ENCODE data around the gene USH2A.

USH2A gene

GRCh38 chr1:216238844-216239243 is 184.4 kb downstream of the USH2A start:
- Histone ChIP-seq H3K4me2 (ENCODE audit: low read depth, low read length, poor library complexity, severe bottlenecking) (no peak overlapping the region), H3K4me3 (ENCODE audit: insufficient read depth, low read length, poor library complexity, severe bottlenecking) (no peak overlapping the region), H2AFZ (ENCODE audit: low read depth, low read length, severe bottlenecking) (no peak overlapping the region), H3K9me3 (ENCODE audit: insufficient read depth, low read length) (no peaks in the 10 kb centered on the region), H3K79me2 (ENCODE audit: insufficient read depth, low read length) (no peaks in the 10 kb centered on the region), H3F3A (ENCODE audit: insufficient read depth) (no peaks in the 10 kb centered on the region), H3K27me3 (ENCODE audit: low read length) (no peaks in the 10 kb centered on the region), H3K27ac (ENCODE audit: low read depth, low read length) (no peak overlapping the region), H4K20me1 (ENCODE audit: low read depth, low read length) (no peaks in the 10 kb centered on the region), H3K9me2 (replicated peaks; ENCODE audit: insufficient read depth, low read length) (no peaks in the 10 kb centered on the region), H3K9ac (ENCODE audit: low read length) (no peak overlapping the region), H3K36me3 (ENCODE audit: low read length) (no peaks in the 10 kb centered on the region)
- TF ChIP-seq EZH2phosphoT487 (conservative IDR thresholded peaks at IDR 0.05; ENCODE audit: low read length), result no peak
- no peak for TF ChIP-seq CTCF (IDR thresholded peaks at IDR 0.05; ENCODE audit: insufficient read depth, low read length, poor library complexity, severe bottlenecking)

- no peak overlapping the region for H3K4me2 ChIP-seq (ENCODE audit: low read depth, low read length, poor library complexity, severe bottlenecking)
Measured at GRCh38 chr1:216237927-216238542, 185.2 kb downstream of the USH2A start.

GRCh38 chr1:216224233-216224632 is 199.0 kb downstream of the USH2A start:
- no peaks in the 10 kb centered on the region for H3K79me2 ChIP-seq (ENCODE audit: insufficient read depth, low read length)
- no peaks in the 10 kb centered on the region for H3F3A ChIP-seq (ENCODE audit: insufficient read depth)
- H4K20me1 ChIP-seq (ENCODE audit: low read depth, low read length), result no peaks in the 10 kb centered on the region
- H3K9me3 ChIP-seq (ENCODE audit: insufficient read depth, low read length), result no peaks in the 10 kb centered on the region
- no peak overlapping the region for H3K4me3 ChIP-seq (ENCODE audit: insufficient read depth, low read length, poor library complexity, severe bottlenecking)
- no peak overlapping the region for H2AFZ ChIP-seq (ENCODE audit: low read depth, low read length, severe bottlenecking)
- H3K27me3 ChIP-seq (ENCODE audit: low read length), result no peaks in the 10 kb centered on the region
- TF ChIP-seq EZH2phosphoT487 (conservative IDR thresholded peaks at IDR 0.05; ENCODE audit: low read length), result no peak
- TF ChIP-seq CTCF (IDR thresholded peaks at IDR 0.05; ENCODE audit: insufficient read depth, low read length, poor library complexity, severe bottlenecking), result no peak
- H3K9me2 ChIP-seq (replicated peaks; ENCODE audit: insufficient read depth, low read length), result no peaks in the 10 kb centered on the region
- H3K4me2 ChIP-seq (ENCODE audit: low read depth, low read length, poor library complexity, severe bottlenecking), result no peak overlapping the region
- no peak overlapping the region for H3K9ac ChIP-seq (ENCODE audit: low read length)
- no peaks in the 10 kb centered on the region for H3K36me3 ChIP-seq (ENCODE audit: low read length)
- H3K27ac ChIP-seq (ENCODE audit: low read depth, low read length), result no peak overlapping the region

More at GRCh38 chr1:216237927-216238542, 185.2 kb downstream of the USH2A start:
- H3K9me3 ChIP-seq (ENCODE audit: insufficient read depth, low read length), result no peaks in the 10 kb centered on the region
- H3K27me3 ChIP-seq (ENCODE audit: low read length), result no peaks in the 10 kb centered on the region
- no peaks in the 10 kb centered on the region for H3K9me2 ChIP-seq (replicated peaks; ENCODE audit: insufficient read depth, low read length)
- no peaks in the 10 kb centered on the region for H3F3A ChIP-seq (ENCODE audit: insufficient read depth)
- no peak overlapping the region for H3K4me3 ChIP-seq (ENCODE audit: insufficient read depth, low read length, poor library complexity, severe bottlenecking)
- no peak overlapping the region for H2AFZ ChIP-seq (ENCODE audit: low read depth, low read length, severe bottlenecking)
- H3K9ac ChIP-seq (ENCODE audit: low read length), result no peak overlapping the region
- no peaks in the 10 kb centered on the region for H4K20me1 ChIP-seq (ENCODE audit: low read depth, low read length)
- no peaks in the 10 kb centered on the region for H3K79me2 ChIP-seq (ENCODE audit: insufficient read depth, low read length)
- H3K36me3 ChIP-seq (ENCODE audit: low read length), result no peaks in the 10 kb centered on the region
- TF ChIP-seq EZH2phosphoT487 (conservative IDR thresholded peaks at IDR 0.05; ENCODE audit: low read length) (no peak), CTCF (IDR thresholded peaks at IDR 0.05; ENCODE audit: insufficient read depth, low read length, poor library complexity, severe bottlenecking) (no peak)
- H3K27ac ChIP-seq (ENCODE audit: low read depth, low read length), result no peak overlapping the region

Data from SU-DHL-6 (cell line).